Raji (cell line): ENCODE data around the gene BTG2.
A peak's percentile ranks its signal among the peaks of the same experiment; 100 is the strongest.

Source experiments
- POLR2A ChIP-seq: IDR thresholded peaks from 2 replicates; pipeline ENCODE4 v1.6.1; 2011; ENCODE audit warnings: low read depth, low read length, control low read depth; ENCODE audit not compliant: insufficient read depth

The BTG2 gene

GRCh38 chr1:203273869-203274602 is 31.3 kb upstream of the BTG2 start:
- peak; percentile 86 for TF ChIP-seq POLR2A

- TF ChIP-seq POLR2A, result peak; percentile 40; the same call in 1 of the 2 replicates
These were observed 30.5 kb upstream of the BTG2 start for GRCh38 chr1:203274603-203275381.

- TF ChIP-seq POLR2A, result no peak
These were observed 29.6 kb upstream of the BTG2 start for GRCh38 chr1:203275656-203276272.

GRCh38 chr1:203276408-203276807 is 28.9 kb upstream of the BTG2 start:
- no peak for TF ChIP-seq POLR2A

DNA sequence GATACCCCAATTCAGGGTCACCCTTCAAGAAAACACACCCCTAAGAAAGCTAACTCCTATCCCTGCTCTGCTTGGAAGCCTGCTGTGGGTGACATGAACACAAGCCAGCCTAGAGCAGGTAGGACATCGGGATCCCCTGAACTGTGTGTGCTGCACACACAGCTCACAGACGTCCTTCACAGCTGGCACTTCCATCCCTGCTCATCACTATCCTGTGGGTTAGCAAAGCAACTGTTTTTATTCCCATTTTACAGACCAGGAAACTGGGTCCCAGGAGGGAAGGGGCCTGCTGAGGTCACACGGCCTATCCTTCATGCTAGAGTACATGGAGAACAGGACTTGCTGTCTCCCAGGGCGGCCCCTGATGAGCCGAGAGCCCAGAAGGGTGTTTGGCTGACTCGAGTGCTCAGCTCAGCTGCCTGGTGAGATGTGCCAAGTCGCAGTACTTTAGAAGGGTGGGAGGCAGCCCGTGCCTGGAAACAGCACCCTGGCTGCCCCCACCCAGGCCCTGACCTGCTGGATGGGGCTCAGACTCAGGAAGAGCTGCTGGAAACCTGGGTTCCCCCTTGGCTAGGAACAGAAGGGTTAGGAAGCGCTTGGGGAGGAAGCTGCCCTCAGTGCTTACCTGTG is 28.3 kb upstream of the BTG2 start:
- TF ChIP-seq POLR2A, result no peak

DNA sequence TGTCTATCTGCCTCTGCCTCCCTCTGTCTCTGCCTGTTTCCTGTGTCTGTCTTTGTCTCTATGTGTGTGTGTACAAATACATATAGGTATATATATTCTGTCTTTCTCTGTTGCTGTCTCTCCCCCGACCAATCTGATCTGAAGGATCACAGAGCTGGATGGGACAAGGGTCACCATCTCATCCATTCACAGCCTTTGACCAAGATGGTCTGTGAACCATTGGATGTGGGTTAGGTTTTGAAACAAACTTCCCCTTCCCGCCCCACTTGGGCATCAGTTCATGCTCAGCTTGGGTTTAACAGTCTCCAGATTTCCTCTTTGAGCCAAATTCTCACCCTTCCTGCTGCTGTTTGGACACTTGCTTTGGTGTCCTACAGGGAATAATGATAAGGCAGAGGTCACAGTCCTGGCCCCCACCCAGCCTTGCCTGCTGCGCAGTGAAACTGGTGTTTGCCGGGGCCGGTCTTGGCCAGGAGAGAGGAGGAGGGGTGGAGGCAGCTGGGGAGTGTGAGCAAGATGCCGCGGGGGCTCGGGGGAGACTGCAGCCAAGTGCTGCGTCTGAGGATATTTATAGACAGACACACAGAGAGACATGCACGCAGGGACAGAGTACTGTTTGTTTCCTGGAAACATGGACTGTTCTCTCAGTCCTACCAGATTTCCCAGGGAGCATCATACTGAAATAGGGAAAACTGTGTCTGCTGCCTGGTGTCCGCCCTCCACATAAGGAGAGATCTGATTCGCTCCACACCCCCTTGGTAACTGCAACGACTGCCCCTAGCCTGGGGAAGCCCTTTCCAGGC is 27.0 kb upstream of the BTG2 start:
- TF ChIP-seq POLR2A, result 0 out of 2 replicates have a peak, but pooled peaks have one; percentile 19

DNA sequence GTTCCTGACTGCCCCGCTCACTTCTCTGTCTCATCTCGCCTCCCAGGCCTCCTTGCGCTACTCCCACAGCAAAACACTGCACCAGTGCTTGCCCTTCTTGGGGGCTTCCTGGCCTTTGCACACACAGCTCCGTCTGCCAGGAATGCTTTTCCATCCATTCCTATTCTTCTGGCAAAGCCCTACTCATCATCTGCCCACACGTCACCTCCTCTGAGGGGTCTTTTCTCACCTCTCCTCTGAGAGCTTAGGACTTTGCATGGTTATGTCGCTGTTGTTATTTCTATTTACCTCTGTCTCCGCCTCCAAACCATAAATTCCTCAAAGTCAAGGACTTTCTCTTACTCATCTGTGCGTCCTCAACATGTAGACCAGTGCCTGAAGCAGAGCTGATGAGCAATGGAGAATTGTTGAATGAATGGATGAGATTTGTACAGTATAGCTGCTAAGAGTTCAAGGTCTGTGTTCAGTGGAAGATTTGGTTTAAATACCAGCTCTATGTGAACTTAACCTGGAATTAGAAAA is 26.4 kb upstream of the BTG2 start:
- TF ChIP-seq POLR2A, result no peak

- TF ChIP-seq POLR2A, result no peak
These were observed 25.3 kb upstream of the BTG2 start for GRCh38 chr1:203280061-203280460.

GRCh38 chr1:203281033-203281432 is 24.3 kb upstream of the BTG2 start:
- no peak for TF ChIP-seq POLR2A

DNA sequence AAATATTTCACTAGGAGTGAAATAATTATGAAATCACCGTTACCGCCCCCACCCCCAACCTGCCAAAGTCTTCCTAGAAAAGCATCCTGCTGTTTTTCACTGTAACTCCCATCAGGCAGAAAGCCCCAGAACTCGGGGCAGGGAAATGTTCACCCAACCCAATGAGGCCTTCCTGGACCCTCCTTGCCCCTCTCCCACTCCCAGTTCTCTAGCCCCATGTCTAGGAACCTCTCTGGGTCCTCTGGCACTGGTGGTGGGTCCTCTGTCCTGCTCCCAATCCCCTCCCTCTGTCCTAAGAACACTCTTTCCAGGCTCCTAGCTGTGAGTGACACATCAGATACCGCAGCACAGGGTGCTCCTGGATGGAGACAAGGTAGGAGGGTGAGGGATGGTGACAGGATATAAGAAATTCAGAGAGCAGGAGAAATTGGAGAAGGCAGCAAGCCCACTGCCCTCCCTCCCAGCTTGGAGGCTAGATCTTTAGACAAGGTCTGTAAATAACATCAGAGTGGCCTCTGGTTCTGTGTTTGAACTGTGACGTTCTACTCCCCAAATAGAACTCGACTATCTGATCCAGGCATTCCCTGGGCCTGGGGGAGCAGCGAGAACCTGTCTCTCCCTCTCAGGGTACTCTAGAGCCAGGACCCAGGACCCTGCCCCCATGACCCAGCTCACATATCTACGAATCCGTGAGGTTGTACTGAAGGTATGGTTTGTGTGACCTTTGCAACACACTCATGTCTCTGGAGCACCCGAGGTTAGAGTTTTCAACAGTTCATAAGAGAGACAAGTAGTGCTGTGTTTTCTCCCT is 23.3 kb upstream of the BTG2 start:
- TF ChIP-seq POLR2A, result no peak

GRCh38 chr1:203282720-203283542 is 22.4 kb upstream of the BTG2 start:
- TF ChIP-seq POLR2A, result peak; percentile 36; the same call in 1 of the 2 replicates

GRCh38 chr1:203283597-203283996 is 21.7 kb upstream of the BTG2 start:
- no peak for TF ChIP-seq POLR2A
